Adrenal gland (tissue), 5 donors: ENCODE data around the gene GTSE1.

Experiments
- POLR2A ChIP-seq, 2 donors: fragments of 450-650 bp; IDR thresholded peaks; one replicate each; pipeline ENCODE4 v1.6.1; 2017; ENCODE audit warnings: antibody characterized with exemption in 2 of 2, mild to moderate bottlenecking in 2 of 2, moderate library complexity in 1 of 2
- TF ChIP-seq, protein P1 (sequence below), 6 experiments: fragments of 450-650 bp in 4 of 6; fragments of 200-600 bp in 2 of 6; sonication (generic) in 1 of 6; IDR thresholded peaks; 1 replicate in 5 of 6; 2 replicates in 1 of 6; pipeline versions ENCODE4 v1.5.1 to v1.8.0; 2016 to 2021; ENCODE audit warnings: antibody characterized with exemption in 6 of 6, mild to moderate bottlenecking in 2 of 6, moderate library complexity in 1 of 6
- donor health status: DM: no; HTN: no; CAD: no.

GRCh38 chr22:46296257-46297150 lies at the start of gene GTSE1:
- TF ChIP-seq, protein P1, sequence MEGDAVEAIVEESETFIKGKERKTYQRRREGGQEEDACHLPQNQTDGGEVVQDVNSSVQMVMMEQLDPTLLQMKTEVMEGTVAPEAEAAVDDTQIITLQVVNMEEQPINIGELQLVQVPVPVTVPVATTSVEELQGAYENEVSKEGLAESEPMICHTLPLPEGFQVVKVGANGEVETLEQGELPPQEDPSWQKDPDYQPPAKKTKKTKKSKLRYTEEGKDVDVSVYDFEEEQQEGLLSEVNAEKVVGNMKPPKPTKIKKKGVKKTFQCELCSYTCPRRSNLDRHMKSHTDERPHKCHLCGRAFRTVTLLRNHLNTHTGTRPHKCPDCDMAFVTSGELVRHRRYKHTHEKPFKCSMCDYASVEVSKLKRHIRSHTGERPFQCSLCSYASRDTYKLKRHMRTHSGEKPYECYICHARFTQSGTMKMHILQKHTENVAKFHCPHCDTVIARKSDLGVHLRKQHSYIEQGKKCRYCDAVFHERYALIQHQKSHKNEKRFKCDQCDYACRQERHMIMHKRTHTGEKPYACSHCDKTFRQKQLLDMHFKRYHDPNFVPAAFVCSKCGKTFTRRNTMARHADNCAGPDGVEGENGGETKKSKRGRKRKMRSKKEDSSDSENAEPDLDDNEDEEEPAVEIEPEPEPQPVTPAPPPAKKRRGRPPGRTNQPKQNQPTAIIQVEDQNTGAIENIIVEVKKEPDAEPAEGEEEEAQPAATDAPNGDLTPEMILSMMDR (IDR thresholded peaks at IDR 0.05), result peak in 2 of 6 experiments; percentile 2 to 17
- TF ChIP-seq POLR2A (IDR thresholded peaks at IDR 0.05), result peak; percentile 48 to 74
